Mammary epithelial cell (primary cell): ENCODE results near the gene ZNF679.

ENCODE experiments used
- CTCF ChIP-seq, 2 donors: IDR thresholded peaks in 1 of 2; conservative IDR thresholded peaks in 1 of 2; 2 replicates each; pipeline ENCODE4 v1.5.1; 2011 to 2012; ENCODE audit warnings: inconsistent platforms in 2 of 2, low read length in 2 of 2, mild to moderate bottlenecking in 2 of 2, control low read depth in 1 of 2, low read depth in 1 of 2; ENCODE audit not compliant: insufficient read depth in 1 of 2; ENCODE audit errors: extremely low read depth in 1 of 2
- EZH2 ChIP-seq: IDR thresholded peaks from 2 replicates; pipeline ENCODE4 v1.6.1; 2012; ENCODE audit warnings: low read length, inconsistent platforms, borderline replicate concordance

- TF ChIP-seq CTCF (conservative IDR thresholded peaks at IDR 0.05 in 1 of 2, IDR thresholded peaks at IDR 0.05 in 1 of 2; ENCODE audit: extremely low read depth in 1 of 2, insufficient read depth in 1 of 2, low read depth in 1 of 2, low read length in 2 of 2): no peak
- no peak for TF ChIP-seq EZH2
Measured at GRCh38 chr7:64183827-64184372, 44.4 kb upstream of the ZNF679 start.
